OCI-LY7 (cell line): ENCODE results near the gene DYRK4. TPM values are rescaled to one million over a fixed set of nuclear protein-coding genes. Genes with fewer than 3 reads are reported as not detected.
A peak's percentile ranks its signal among the peaks of the same experiment; 100 is the strongest.

Experiments used
- BruUV-seq: library from RNA; stranded (reverse); fragments of 400-500 nt; replicated peaks from 2 replicates; lab custom pipeline; 2021; lab: Mats Ljungman, UMichigan
- CTCF ChIA-PET: fragments of 300-600 bp; sonication (Branson Sonifier 250); formaldehyde crosslinking; loops from one replicate; lab custom pipeline; 2022; ENCODE audit warnings: antibody characterized with exemption; ENCODE audit not compliant: unreplicated experiment; lab: Charles Lee
- POLR2A ChIA-PET: fragments of 300-600 bp; sonication (Branson Sonifier 250); formaldehyde crosslinking; loops from one replicate; lab custom pipeline; 2022; ENCODE audit warnings: antibody characterized with exemption; lab: Charles Lee
- DNase-seq: peaks from one replicate; pipeline ENCODE4 v3.0.0-alpha.2; 2015; ENCODE audit warnings: low spot score
- H2AFZ ChIP-seq: fragments of 200-600 bp; sonication (generic), shearing (Covaris generic); 2 replicates; pipeline ENCODE4 v1.6.1; 2014; ENCODE audit warnings: mild to moderate bottlenecking, antibody characterized with exemption, low read length, moderate library complexity
- H3K27ac ChIP-seq: fragments of 200-600 bp; sonication (generic); 2 replicates; pipeline ENCODE4 v1.5.1; 2014; ENCODE audit warnings: mixed run types, low read depth, mild to moderate bottlenecking, moderate library complexity, low read length, inconsistent platforms; ENCODE audit not compliant: poor library complexity, severe bottlenecking
- H3K36me3 ChIP-seq: fragments of 200-600 bp; sonication (generic); 2 replicates; pipeline ENCODE4 v1.6.1; 2014; ENCODE audit warnings: mild to moderate bottlenecking, antibody characterized with exemption, low read length, moderate library complexity, mixed read lengths; ENCODE audit not compliant: insufficient read depth
- H3K4me1 ChIP-seq: fragments of 200-600 bp; sonication (generic); 2 replicates; pipeline ENCODE4 v1.5.1; 2014; ENCODE audit warnings: mild to moderate bottlenecking, low read length; ENCODE audit not compliant: insufficient read depth, poor library complexity, severe bottlenecking
- H3K4me2 ChIP-seq: fragments of 200-600 bp; sonication (generic); 2 replicates; pipeline ENCODE4 v1.6.1; 2014; ENCODE audit warnings: mild to moderate bottlenecking, low read length
- H3K4me3 ChIP-seq: fragments of 200-600 bp; sonication (generic); 2 replicates; pipeline ENCODE4 v1.5.1; 2014; ENCODE audit warnings: mild to moderate bottlenecking, low read depth, low read length; ENCODE audit not compliant: poor library complexity, severe bottlenecking
- H3K79me2 ChIP-seq: fragments of 200-600 bp; sonication (generic); 2 replicates; pipeline ENCODE4 v1.6.1; 2016; ENCODE audit warnings: low read depth, mild to moderate bottlenecking, low read length, moderate library complexity, mixed read lengths; ENCODE audit not compliant: insufficient read depth
- H3K9me2 ChIP-seq: fragments of 200-600 bp; sonication (generic); 2 replicates; pipeline ENCODE4 v1.6.1; 2016; ENCODE audit warnings: mild to moderate bottlenecking, low read length, mixed read lengths; ENCODE audit not compliant: insufficient read depth
- H3K9me3 ChIP-seq: fragments of 200-600 bp; sonication (generic); 2 replicates; pipeline ENCODE4 v1.6.1; 2014; ENCODE audit warnings: mild to moderate bottlenecking, mixed run types, low read length, mixed read lengths
- H4K20me1 ChIP-seq: fragments of 200-600 bp; sonication (generic); 2 replicates; pipeline ENCODE4 v1.6.1; 2014; ENCODE audit warnings: mild to moderate bottlenecking, antibody characterized with exemption, low read length, moderate library complexity, mixed read lengths; ENCODE audit not compliant: insufficient read depth
- EZH2phosphoT487 ChIP-seq: fragments of 200-600 bp; sonication (generic); IDR thresholded peaks from 2 replicates; pipeline ENCODE4 v1.6.1; 2018; ENCODE audit warnings: low read depth, borderline replicate concordance, mild to moderate bottlenecking, mixed run types, antibody characterized with exemption, low read length, moderate library complexity, mixed read lengths
- intact Hi-C: fragments of 100-400 bp; cut with micrococcal nuclease; formaldehyde crosslinking; loops from one replicate; pipeline ENCODE4 v1.10.0; 2022; ENCODE audit not compliant: unreplicated experiment
- total RNA-seq, 2 experiments: library from RNA; depleted of rRNA in 1 of 2; stranded (reverse); fragments of >200 nt in 1 of 2; shearing (Covaris generic) in 1 of 2; gene quantifications; 2 replicates each; pipeline ENCODE4 v1.2.3, GENCODE V29; 2014 to 2022
- TF ChIP-seq, protein P1 (sequence below): fragments of 200-600 bp; sonication (generic); conservative IDR thresholded peaks from 2 replicates; pipeline ENCODE4 v1.5.1; 2014; ENCODE audit warnings: mild to moderate bottlenecking, antibody characterized with exemption, low read length, moderate library complexity, mixed read lengths

Gene DYRK4
- total RNA-seq, 2 experiments from 2014 or later = 23.1 to 33.9 TPM

GRCh38 chr12:4567073-4567881 lies 5.3 kb downstream of the DYRK4 start:
- intact Hi-C loops = no loop called here
- TF ChIP-seq, protein P1, sequence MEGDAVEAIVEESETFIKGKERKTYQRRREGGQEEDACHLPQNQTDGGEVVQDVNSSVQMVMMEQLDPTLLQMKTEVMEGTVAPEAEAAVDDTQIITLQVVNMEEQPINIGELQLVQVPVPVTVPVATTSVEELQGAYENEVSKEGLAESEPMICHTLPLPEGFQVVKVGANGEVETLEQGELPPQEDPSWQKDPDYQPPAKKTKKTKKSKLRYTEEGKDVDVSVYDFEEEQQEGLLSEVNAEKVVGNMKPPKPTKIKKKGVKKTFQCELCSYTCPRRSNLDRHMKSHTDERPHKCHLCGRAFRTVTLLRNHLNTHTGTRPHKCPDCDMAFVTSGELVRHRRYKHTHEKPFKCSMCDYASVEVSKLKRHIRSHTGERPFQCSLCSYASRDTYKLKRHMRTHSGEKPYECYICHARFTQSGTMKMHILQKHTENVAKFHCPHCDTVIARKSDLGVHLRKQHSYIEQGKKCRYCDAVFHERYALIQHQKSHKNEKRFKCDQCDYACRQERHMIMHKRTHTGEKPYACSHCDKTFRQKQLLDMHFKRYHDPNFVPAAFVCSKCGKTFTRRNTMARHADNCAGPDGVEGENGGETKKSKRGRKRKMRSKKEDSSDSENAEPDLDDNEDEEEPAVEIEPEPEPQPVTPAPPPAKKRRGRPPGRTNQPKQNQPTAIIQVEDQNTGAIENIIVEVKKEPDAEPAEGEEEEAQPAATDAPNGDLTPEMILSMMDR = no peak
- no peak for TF ChIP-seq EZH2phosphoT487
- BruUV-seq = no TSS peak
- ChIA-PET CTCF (no interaction called here), POLR2A (no interaction called here)
- Histone ChIP-seq H4K20me1 (no peaks in the 10 kb centered on the region), H3K4me1 (peaks cover 39% of the 10 kb centered on the region), H3K79me2 (no peaks in the 10 kb centered on the region), H3K9me3 (no peaks in the 10 kb centered on the region), H3K4me2 (peak overlapping the region; percentile 67), H2AFZ (peak overlapping the region; percentile 26), H3K27ac (peak overlapping the region; percentile 65), H3K36me3 (no peaks in the 10 kb centered on the region), H3K4me3 (peak overlapping the region; percentile 39), H3K9me2 (no peaks in the 10 kb centered on the region)
- DNase-seq = peak; percentile 57

GRCh38 chr12:4569261-4569660 lies 7.3 kb downstream of the DYRK4 start:
- DNase-seq = no peak
- Histone ChIP-seq H3K27ac (no peak overlapping the region), H3K9me2 (no peaks in the 10 kb centered on the region), H3K4me1 (peaks cover 39% of the 10 kb centered on the region), H3K9me3 (no peaks in the 10 kb centered on the region), H3K79me2 (no peaks in the 10 kb centered on the region), H3K4me2 (no peak overlapping the region), H3K4me3 (no peak overlapping the region), H4K20me1 (no peaks in the 10 kb centered on the region), H3K36me3 (no peaks in the 10 kb centered on the region), H2AFZ (no peak overlapping the region)
- CTCF ChIA-PET = no interaction called here
- no peak for TF ChIP-seq EZH2phosphoT487
- TF ChIP-seq, protein P1 = no peak
- intact Hi-C loops = no loop called here
- POLR2A ChIA-PET = interaction anchor here (1.0 kb wide), 1 partner anchor 21 kb away, joined by 3 read pairs; no protein-coding TSS in a partner anchor
- BruUV-seq = no TSS peak

DNA sequence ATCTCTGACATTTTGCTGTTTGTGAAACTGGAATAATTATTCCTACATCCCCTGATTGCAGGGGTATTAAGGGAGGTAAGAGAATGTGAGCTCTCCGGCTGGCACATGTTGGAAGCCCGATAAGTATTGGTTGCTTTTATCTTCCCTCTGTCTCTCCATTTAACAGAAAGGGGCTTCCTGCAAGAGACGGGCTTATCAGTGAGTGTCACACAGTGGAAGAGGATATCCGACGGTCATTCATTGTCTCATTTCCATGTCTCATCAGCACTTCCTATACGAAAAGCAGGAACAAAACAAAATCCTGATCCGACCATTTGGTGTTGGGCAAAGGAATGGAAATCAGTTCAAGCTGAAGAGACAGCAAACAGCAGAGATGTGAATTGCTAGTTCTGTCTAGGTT lies 10.7 kb downstream of the DYRK4 start:
- H3K4me2 ChIP-seq = no peak overlapping the region
- ChIA-PET CTCF (no interaction called here), POLR2A (no interaction called here)
- BruUV-seq = no TSS peak
- DNase-seq = no peak
- no peak overlapping the region for H3K4me3 ChIP-seq
- H3K9me2 ChIP-seq = no peaks in the 10 kb centered on the region
- no peaks in the 10 kb centered on the region for H3K36me3 ChIP-seq
- H4K20me1 ChIP-seq = no peaks in the 10 kb centered on the region
- no peak overlapping the region for H3K27ac ChIP-seq
- no peak for TF ChIP-seq EZH2phosphoT487
- TF ChIP-seq, protein P1 = no peak
- H3K79me2 ChIP-seq = no peaks in the 10 kb centered on the region
- no peaks in the 10 kb centered on the region for H3K9me3 ChIP-seq
- intact Hi-C loops = no loop called here
- no peak overlapping the region for H2AFZ ChIP-seq
- H3K4me1 ChIP-seq = peaks cover 5% of the 10 kb centered on the region
